Renal pelvis (tissue), 12 donors: ENCODE data around the gene B4GALNT2. TPM values are rescaled to one million over a fixed set of nuclear protein-coding genes. Genes with fewer than 3 reads are reported as not detected.
"Not testable (repeated sequence)": the region's sequence is repeated elsewhere in the genome, so short reads cannot be mapped to it uniquely, and the experiment has no call there.

Source experiments
- DNase-seq: peaks from one replicate; pipeline ENCODE4 v3.0.0-alpha.2; 2013
- long read RNA-seq, 16 experiments: transcript quantifications; one replicate each; lab custom pipeline, GENCODE V29; 2026
- polyA plus RNA-seq, 3 donors: library from polyadenylated mRNA; unstranded; fragments of 120-200 nt; gene quantifications; one replicate each; pipeline ENCODE4 v1.2.1, GENCODE V29; 2013; ENCODE audit not compliant: insufficient read length in 3 of 3

B4GALNT2 gene
- 1 to 10 TPM in 2 of 3 donors, under 1 TPM in 1; 0.46 to 3.3 (median 1.2) TPM for polyA plus RNA-seq
- long read RNA-seq, donor 1, result 0 reads
- long read RNA-seq, donor 2, result 0 reads
- long read RNA-seq, donor 3, result 0 reads
- long read RNA-seq, donor 4, full-length matches to known transcripts, result 2 of 2 reads
- long read RNA-seq, donor 4, partial matches to known transcripts, result 0 of 2 reads
- long read RNA-seq, donor 4, other reads (novel, unspliced or antisense), result 0 of 2 reads
- long read RNA-seq, donor 5, result 0 reads
- long read RNA-seq, donor 6, result 0 reads
- long read RNA-seq, donor 7, result 0 reads
- long read RNA-seq, donor 8, result 0 reads
- long read RNA-seq, donor 9, result 0 reads
- long read RNA-seq, donor 10, result 0 reads
- long read RNA-seq, donor 11, result 0 reads
- long read RNA-seq, donor 12, result 0 reads
- long read RNA-seq, donor 13, result 0 reads
- long read RNA-seq, donor 14, result 0 reads
- long read RNA-seq, donor 15, result 0 reads
- long read RNA-seq, donor 16, result 0 reads

GRCh38 chr17:49132699-49133364, at the start of gene B4GALNT2:
B4GALNT2 (plus strand) TSS chr17:49132769; CDS start chr17:49132793, 24 bp downstream.
- DNase-seq, result no peak

- not testable (repeated sequence) for DNase-seq
Observed at GRCh38 chr17:49085046-49085445, 47.5 kb upstream of the B4GALNT2 start.

DNA sequence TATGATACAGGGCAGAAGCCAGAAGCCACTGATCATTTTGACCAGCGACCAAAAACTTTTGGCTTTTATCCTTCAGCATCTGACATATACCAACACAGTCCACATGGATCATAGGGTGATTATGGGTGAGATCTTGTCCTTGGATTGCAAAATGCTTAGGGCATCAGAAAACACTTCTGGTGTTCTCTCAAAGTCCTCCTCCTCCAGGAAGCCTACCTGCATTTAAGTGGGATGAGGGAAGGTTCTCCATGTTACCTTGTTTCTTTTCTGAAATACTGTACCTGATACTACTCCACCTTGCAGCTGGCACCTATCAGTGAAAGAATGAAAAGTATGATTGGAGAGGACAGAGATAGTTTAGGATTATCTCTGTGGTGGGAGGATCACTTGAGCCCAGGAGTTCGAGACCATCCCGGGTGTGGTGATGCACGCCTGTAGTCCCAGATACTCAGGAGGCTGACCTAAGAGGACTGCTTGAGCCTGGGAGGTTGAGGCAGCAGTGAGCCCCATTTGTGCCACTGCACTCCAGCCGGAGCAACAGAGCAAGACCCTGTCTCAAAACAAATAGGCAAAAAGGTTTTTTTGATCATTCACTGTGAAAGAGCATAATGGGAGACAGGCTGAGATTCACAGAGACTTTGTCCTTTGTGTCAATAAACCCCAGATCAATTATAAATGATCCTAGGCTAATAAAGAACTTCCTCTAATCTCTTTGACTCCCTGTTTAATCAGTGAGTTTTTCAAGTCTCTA, 46.8 kb upstream of the B4GALNT2 start:
- no peak for DNase-seq

- DNase-seq, result no peak
Observed at GRCh38 chr17:49086316-49086605, 46.3 kb upstream of the B4GALNT2 start.

DNA sequence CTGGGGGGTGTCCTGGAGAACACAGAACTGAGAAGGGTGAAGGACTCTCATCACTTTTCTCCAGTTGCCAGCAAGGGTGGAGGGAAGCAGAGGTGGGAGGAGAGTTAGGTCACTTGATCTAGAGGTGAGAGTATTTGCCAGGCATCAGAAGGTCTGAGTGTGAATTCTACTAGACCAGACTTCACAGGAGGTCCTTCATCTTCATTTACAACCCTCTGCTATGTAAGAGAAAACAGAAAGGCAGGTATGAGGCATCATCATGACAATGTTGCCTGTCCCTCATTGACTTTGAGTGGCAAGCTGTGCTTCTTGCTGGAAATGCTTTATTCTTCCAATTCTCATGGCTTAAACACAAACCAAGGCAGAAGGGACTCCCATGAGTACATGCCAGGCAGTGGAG, 45.9 kb upstream of the B4GALNT2 start:
- no peak for DNase-seq

DNA sequence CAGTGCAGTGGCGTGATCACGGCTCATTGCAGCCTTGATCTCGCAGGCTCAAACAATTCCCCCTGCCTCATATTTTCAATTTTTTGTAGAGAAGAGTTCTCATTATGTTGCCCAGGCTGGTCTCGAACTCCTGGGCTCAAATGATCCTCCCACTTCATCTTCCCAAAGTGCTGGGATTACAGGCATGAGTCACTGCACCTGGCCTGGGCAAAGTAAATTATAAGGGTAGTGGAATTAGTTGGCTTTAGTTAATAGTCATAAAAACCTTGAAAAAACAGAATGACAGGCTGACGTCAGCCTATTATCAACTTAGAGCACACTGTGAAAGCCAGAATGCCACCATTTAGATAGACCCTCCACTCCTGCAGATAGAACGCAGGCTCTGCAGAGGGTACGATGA, 43.5 kb upstream of the B4GALNT2 start:
- DNase-seq, result no peak

DNA sequence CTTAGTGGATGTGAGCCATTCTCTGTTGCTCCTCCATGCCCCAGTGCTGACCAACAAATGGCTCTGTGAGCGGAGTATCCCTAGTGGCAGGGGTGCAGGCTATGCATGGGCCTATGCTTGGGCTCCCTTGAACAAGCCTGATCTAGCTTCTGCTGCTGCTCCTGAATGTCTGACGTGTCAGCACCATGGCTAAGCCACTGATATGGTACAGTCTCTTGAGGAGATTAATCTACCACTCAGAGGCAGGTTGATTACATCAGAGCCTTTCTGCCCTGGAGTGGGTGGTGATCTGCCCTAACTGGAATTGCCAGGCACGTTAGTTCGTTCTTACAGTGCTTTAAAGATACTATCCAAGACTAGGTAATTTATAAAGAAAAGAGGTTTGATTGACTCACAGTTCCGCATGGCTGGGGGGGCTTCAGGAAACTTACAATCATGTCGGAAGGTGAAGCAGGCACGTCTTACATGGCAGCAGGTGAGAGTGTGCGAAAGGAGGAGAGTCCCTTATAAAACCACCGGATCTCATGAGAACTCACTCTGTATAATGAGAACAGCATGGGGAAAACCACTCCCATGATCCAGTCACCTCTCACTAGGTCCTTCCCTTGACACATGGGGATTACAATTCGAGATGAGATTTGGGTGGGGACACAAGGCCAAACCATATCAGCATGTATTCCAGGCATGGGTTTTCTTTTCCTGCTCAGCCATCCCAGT, 41.5 kb upstream of the B4GALNT2 start:
- no peak for DNase-seq

GRCh38 chr17:49093131-49093530, 39.4 kb upstream of the B4GALNT2 start:
- DNase-seq, result no peak

- DNase-seq, result no peak
Observed at GRCh38 chr17:49100601-49101000, 32.0 kb upstream of the B4GALNT2 start.

DNA sequence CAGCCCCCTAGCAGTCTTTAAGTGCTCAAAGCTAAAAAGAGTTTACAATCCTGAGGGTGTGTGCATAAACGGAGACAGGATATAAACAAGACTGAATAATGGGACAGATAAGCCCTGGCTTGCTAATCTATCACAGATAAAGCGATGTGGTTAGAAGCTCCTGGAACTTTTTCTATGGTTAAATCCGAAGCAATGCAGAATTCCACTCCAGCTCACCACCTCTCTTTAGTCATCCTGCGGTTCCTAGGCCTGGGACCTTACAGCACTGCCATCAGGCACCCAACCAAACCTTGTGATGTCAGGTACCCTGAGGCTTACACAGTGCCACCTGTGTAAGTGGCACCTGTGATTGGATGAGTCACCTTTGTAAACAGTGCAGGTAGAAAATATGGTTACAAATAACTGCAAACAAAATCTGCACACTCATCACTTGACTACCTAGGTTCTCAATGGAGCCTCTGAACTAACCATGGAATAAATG, 31.5 kb upstream of the B4GALNT2 start:
- DNase-seq, result no peak

- not testable (repeated sequence) for DNase-seq
Observed at GRCh38 chr17:49103360-49103759, 29.2 kb upstream of the B4GALNT2 start.

GRCh38 chr17:49104511-49105074, 28.0 kb upstream of the B4GALNT2 start:
- DNase-seq, result no peak

DNA sequence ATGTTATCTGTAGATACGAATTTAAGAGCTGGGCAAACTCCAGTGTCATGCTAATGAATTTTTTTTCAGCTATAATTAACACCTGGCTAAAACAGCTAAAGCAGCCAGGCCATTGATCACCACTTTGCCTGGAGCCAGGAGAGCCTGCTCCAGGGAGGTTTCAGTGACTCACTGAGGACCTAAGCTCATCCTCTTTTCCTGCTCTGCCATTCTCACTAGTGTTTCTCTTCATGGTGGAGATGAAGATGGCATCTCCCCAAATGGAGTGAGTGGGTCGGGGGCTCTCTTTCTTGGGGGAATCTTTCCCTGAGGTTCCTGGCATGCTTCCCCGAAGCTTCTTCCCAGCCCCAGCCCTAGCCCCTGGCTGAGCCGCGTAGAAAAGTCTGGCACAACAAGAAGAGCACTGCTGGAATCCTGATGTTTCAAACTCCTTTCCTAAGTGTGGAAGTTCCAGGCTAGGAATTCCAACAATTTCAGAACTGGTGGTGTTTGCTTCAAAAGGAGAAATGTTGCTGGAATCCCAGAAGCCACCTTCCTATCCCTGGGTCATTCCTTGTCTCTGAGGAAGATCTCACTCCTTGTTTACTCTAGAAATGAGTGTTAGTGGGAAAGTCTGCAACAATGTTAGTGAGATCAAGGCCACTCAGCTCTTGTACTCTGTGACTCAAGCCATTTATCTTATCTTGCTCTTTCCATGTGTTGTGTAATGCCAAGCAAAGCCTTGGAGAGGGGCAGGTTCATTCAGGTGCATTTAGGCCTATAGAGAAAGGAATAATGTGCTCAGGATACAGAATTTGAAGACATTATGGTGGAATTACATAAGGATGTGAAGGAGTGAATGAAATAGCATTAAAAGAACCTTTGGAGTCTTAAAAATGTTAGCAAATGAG, 26.0 kb upstream of the B4GALNT2 start:
- no peak for DNase-seq

DNA sequence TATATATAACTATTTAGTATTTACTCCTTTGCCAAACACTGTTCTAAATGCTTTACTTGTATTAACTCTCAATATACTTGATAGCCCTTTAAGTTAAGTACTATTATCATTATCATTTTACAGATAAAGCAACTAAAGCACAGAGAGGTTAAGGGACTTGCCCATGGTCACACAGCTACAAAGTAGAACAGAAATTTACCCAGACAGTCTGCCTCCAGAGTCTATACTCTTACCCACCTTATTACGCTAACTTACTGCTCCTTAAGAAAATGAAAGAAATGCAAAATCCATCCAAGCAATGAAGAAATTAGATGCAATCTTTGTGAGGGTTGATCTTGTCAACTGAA, 25.4 kb upstream of the B4GALNT2 start:
- no peak for DNase-seq

GRCh38 chr17:49108318-49108717, 24.3 kb upstream of the B4GALNT2 start:
- DNase-seq, result no peak

DNA sequence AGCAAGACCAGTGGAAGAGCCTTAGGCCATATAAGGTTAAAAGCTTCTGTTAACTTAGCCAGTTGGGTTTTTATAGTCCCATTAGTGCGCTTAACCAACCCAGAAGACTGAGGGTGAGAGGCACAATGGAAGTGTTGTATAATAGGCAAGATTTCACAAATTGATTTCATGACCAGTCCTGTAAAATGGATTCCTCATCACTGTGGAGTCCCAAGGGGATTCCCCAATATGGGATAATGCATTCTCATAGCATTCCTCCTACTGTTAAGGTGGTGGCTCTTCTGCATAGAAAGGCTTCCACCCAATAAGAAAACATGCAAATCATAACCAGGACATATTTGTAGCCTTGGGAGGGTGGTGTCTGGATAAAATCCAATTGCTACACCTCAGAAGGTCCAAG, 22.1 kb upstream of the B4GALNT2 start:
- DNase-seq, result no peak

GRCh38 chr17:49111934-49112333, 20.6 kb upstream of the B4GALNT2 start:
- DNase-seq, result no peak

DNA sequence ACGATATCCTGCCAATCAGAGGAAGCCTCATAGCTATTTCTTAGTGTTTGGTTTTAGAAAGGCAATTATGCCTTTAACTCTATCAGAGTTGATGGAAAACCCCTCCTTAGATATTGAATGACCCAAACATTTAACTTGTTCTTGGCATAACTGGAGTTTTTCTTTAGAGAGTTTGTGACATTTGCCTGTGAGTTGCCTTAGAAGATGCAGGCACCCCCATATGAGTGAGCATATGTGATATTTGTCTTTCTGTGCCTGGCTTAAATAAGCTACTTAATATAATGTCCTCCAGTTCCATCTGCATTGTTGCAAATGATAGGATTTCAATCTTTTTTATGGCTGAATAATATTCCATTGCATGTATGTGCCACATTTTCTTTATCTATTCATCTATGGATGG, 19.6 kb upstream of the B4GALNT2 start:
- DNase-seq, result no peak

DNA sequence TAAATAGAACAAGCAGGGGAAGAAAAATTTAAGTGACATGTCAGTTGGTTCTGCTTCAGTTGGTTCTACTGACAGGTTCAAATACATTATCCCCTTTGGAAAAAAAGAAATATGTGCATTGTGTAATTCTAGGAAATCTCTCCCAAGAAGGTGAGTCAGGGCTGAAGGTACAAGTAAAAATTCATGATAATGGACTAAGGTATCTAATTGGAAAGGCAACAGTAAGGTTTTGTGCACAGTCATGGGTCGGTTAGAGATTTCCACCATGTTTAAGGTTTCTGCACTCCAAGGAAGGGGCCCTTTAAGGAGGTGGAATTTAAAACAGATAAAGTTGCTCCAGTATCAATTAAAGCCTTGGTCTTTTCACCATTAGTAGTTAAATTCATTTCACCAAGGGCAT, 17.9 kb upstream of the B4GALNT2 start:
- DNase-seq, result no peak

GRCh38 chr17:49117587-49118230, 14.9 kb upstream of the B4GALNT2 start:
- no peak for DNase-seq
